H9 (cell line): Measurements from ENCODE around the gene OSTF1. TPM values are rescaled to one million over a fixed set of nuclear protein-coding genes. Genes with fewer than 3 reads are reported as not detected.

Experiments
- DNase-seq: peaks from one replicate; pipeline ENCODE4 v3.0.0-alpha.2; 2017
- H2AFZ ChIP-seq: one replicate; pipeline ENCODE4 v1.6.1; 2013; ENCODE audit warnings: mild to moderate bottlenecking, low read length, control low read depth, moderate library complexity
- H2AK5ac ChIP-seq: 2 replicates; pipeline ENCODE4 v1.6.1; 2013; ENCODE audit warnings: low read length, control low read depth, mixed read lengths; ENCODE audit not compliant: insufficient read length
- H2BK120ac ChIP-seq: one replicate; pipeline ENCODE4 v1.6.1; 2013; ENCODE audit warnings: low read depth, mild to moderate bottlenecking, low read length, control low read depth, inconsistent platforms; ENCODE audit not compliant: poor library complexity, severe bottlenecking
- H2BK12ac ChIP-seq: 2 replicates; pipeline ENCODE4 v1.6.1; 2013; ENCODE audit warnings: low read length, control low read depth, mixed read lengths, low read depth; ENCODE audit not compliant: insufficient read length
- H2BK15ac ChIP-seq: 2 replicates; pipeline ENCODE4 v1.6.1; 2013; ENCODE audit warnings: low read depth, low read length, control low read depth
- H2BK20ac ChIP-seq: one replicate; pipeline ENCODE4 v1.6.1; 2013; ENCODE audit warnings: low read depth, mild to moderate bottlenecking, low read length, control low read depth, inconsistent platforms; ENCODE audit not compliant: poor library complexity, severe bottlenecking
- H2BK5ac ChIP-seq: 2 replicates; pipeline ENCODE4 v1.6.1; 2013; ENCODE audit warnings: low read length, control low read depth, mixed read lengths; ENCODE audit not compliant: insufficient read length
- H3K14ac ChIP-seq: 2 replicates; pipeline ENCODE4 v1.6.1; 2013; ENCODE audit warnings: low read length, control low read depth; ENCODE audit not compliant: insufficient read depth
- H3K18ac ChIP-seq: 2 replicates; pipeline ENCODE4 v1.6.1; 2013; ENCODE audit warnings: low read depth, mild to moderate bottlenecking, mixed read lengths, low read length, control low read depth; ENCODE audit not compliant: insufficient read length
- H3K23ac ChIP-seq: 2 replicates; pipeline ENCODE4 v1.6.1; 2013; ENCODE audit warnings: low read length, control low read depth, mixed read lengths, low read depth; ENCODE audit not compliant: insufficient read length
- H3K23me2 ChIP-seq: 2 replicates; pipeline ENCODE4 v1.6.1; 2013; ENCODE audit warnings: low read depth, mild to moderate bottlenecking, mixed read lengths, low read length, control low read depth; ENCODE audit not compliant: insufficient read length, poor library complexity, severe bottlenecking
- H3K27ac ChIP-seq: 2 replicates; pipeline ENCODE4 v1.5.1; 2013; ENCODE audit warnings: low read length, control low read depth, mixed read lengths, low read depth; ENCODE audit not compliant: insufficient read length
- H3K27me3 ChIP-seq: 2 replicates; pipeline ENCODE4 v1.6.1; 2013; ENCODE audit warnings: low read length, control low read depth, inconsistent platforms; ENCODE audit not compliant: insufficient read depth
- H3K4ac ChIP-seq: 2 replicates; pipeline ENCODE4 v1.6.1; 2013; ENCODE audit warnings: low read depth, mild to moderate bottlenecking, control low read depth, inconsistent platforms, low read length, moderate library complexity
- H3K4me1 ChIP-seq: 2 replicates; pipeline ENCODE4 v1.6.1; 2013; ENCODE audit warnings: low read length, control low read depth, inconsistent platforms; ENCODE audit not compliant: insufficient read depth
- H3K4me2 ChIP-seq: 2 replicates; pipeline ENCODE4 v1.6.1; 2013; ENCODE audit warnings: low read length, control low read depth, mixed read lengths; ENCODE audit not compliant: insufficient read length, insufficient read depth
- H3K56ac ChIP-seq: 2 replicates; pipeline ENCODE4 v1.6.1; 2013; ENCODE audit warnings: low read depth, mild to moderate bottlenecking, mixed read lengths, low read length, control low read depth; ENCODE audit not compliant: insufficient read length
- H3K79me1 ChIP-seq: 2 replicates; pipeline ENCODE4 v1.6.1; 2013; ENCODE audit warnings: low read depth, mild to moderate bottlenecking, moderate library complexity, low read length, control low read depth, inconsistent platforms; ENCODE audit not compliant: insufficient read depth, poor library complexity, severe bottlenecking
- H3K79me2 ChIP-seq: 2 replicates; pipeline ENCODE4 v1.6.1; 2013; ENCODE audit warnings: low read length, control low read depth, inconsistent platforms; ENCODE audit not compliant: insufficient read depth
- H3K9ac ChIP-seq: 2 replicates; pipeline ENCODE4 v1.6.1; 2013; ENCODE audit warnings: low read length, control low read depth, mixed read lengths; ENCODE audit not compliant: insufficient read length; ENCODE audit errors: extremely low read depth
- H3K9me3 ChIP-seq: one replicate; pipeline ENCODE4 v1.6.1; 2013; ENCODE audit warnings: low read depth, low read length, inconsistent platforms; ENCODE audit not compliant: control insufficient read depth
- H3T11ph ChIP-seq: one replicate; pipeline ENCODE4 v1.6.1; 2013; ENCODE audit warnings: mild to moderate bottlenecking, low read length, control low read depth, inconsistent platforms
- H4K20me1 ChIP-seq: one replicate; pipeline ENCODE4 v1.6.1; 2013; ENCODE audit not compliant: control insufficient read depth, insufficient read length, insufficient read depth
- H4K5ac ChIP-seq: 2 replicates; pipeline ENCODE4 v1.6.1; 2013; ENCODE audit warnings: low read depth, mild to moderate bottlenecking, mixed read lengths, low read length, control low read depth; ENCODE audit not compliant: insufficient read length
- H4K8ac ChIP-seq: replicated peaks from 2 replicates; pipeline ENCODE4 v1.6.1; 2013; ENCODE audit warnings: low read length, control low read depth, mixed read lengths, low read depth; ENCODE audit not compliant: insufficient read length
- H4K91ac ChIP-seq: 2 replicates; pipeline ENCODE4 v1.6.1; 2013; ENCODE audit warnings: low read depth, mild to moderate bottlenecking, moderate library complexity, mixed read lengths, low read length, control low read depth; ENCODE audit not compliant: insufficient read length
- H3K27ac Mint-ChIP-seq, 3 experiments: 2 replicates in 2 of 3; 3 replicates in 1 of 3; pipeline ENCODE4 v1.8.0; 2020 to 2021; ENCODE audit warnings: mixed read lengths in 3 of 3, mild to moderate bottlenecking in 1 of 3, moderate library complexity in 1 of 3
- H3K27me3 Mint-ChIP-seq: 2 replicates; pipeline ENCODE4 v1.8.0; 2021; ENCODE audit warnings: low read depth, mild to moderate bottlenecking, moderate library complexity, mixed read lengths
- H3K36me3 Mint-ChIP-seq, 3 experiments: 2 replicates in 2 of 3; 3 replicates in 1 of 3; pipeline ENCODE4 v1.8.0; 2020 to 2021; ENCODE audit warnings: low read depth in 3 of 3, mixed read lengths in 3 of 3; ENCODE audit not compliant: insufficient read depth in 1 of 3
- H3K4me1 Mint-ChIP-seq, 2 experiments: 2 replicates each; pipeline ENCODE4 v1.8.0; 2020; ENCODE audit warnings: mixed read lengths in 2 of 2
- H3K4me3 Mint-ChIP-seq, 2 experiments: 2 replicates in 1 of 2; 3 replicates in 1 of 2; pipeline ENCODE4 v1.8.0; 2020 to 2021; ENCODE audit warnings: mild to moderate bottlenecking in 2 of 2, mixed read lengths in 2 of 2, moderate library complexity in 1 of 2
- H3K9me3 Mint-ChIP-seq, 2 experiments: 2 replicates in 1 of 2; 3 replicates in 1 of 2; pipeline ENCODE4 v1.8.0; 2020; ENCODE audit warnings: mild to moderate bottlenecking in 2 of 2, mixed read lengths in 2 of 2, moderate library complexity in 1 of 2
- CTCF ChIP-seq: fragments of 200-600 bp; sonication (generic); conservative IDR thresholded peaks from 3 replicates; pipeline ENCODE4 v1.8.0; 2021; ENCODE audit warnings: antibody characterized with exemption, mild to moderate bottlenecking
- WGBS: extraction: QIAGEN DNeasy Blood & Tissue Kit; methylation state at CpG from one replicate; pipeline ENCODE4 v1.1.7; 2013; ENCODE audit warnings: missing lambda C conversion rate, low lambda C conversion rate, mixed read lengths; ENCODE audit not compliant: insufficient read length; ENCODE audit errors: extremely low coverage; 5-methylcytosine and 5-hydroxymethylcytosine counted together
- total RNA-seq: library from RNA; stranded (reverse); gene quantifications from 2 replicates; pipeline ENCODE4 v1.2.1, GENCODE V29; 2021

OSTF1 gene
- total RNA-seq, 1 experiment from 2014 or later, result 16.1 TPM

- TF ChIP-seq CTCF, result no peak
- H3K79me1 ChIP-seq, result no peaks in the 10 kb centered on the region
- no peak overlapping the region for H2BK12ac ChIP-seq
- H3K79me2 ChIP-seq, result no peaks in the 10 kb centered on the region
- H3K23me2 ChIP-seq, result no peaks in the 10 kb centered on the region
- no peak overlapping the region for H3K4me3 Mint-ChIP-seq
- H3K18ac ChIP-seq, result no peak overlapping the region
- no peak overlapping the region for H3K23ac ChIP-seq
- H3K4me1 ChIP-seq, result no peaks in the 10 kb centered on the region; the same call in 1 of the 2 replicates
- H3K9me3 ChIP-seq, result no peaks in the 10 kb centered on the region
- no peak overlapping the region for H4K5ac ChIP-seq
- peaks cover 13 to 16% of the 10 kb centered on the region in 2 experiments for H3K4me1 Mint-ChIP-seq
- H3T11ph ChIP-seq, result no peak overlapping the region
- no peak for DNase-seq
- H4K8ac ChIP-seq, result no peak overlapping the region
- no peaks in the 10 kb centered on the region for H4K20me1 ChIP-seq
- H3K36me3 Mint-ChIP-seq, result 0 out of 7 replicates have a peak, but pooled peaks cover 0 to 3% (median 0%) of the 10 kb centered on the region in 3 experiments
- no peak overlapping the region for H3K4ac ChIP-seq
- no peaks in the 10 kb centered on the region for H3K9me3 Mint-ChIP-seq
- H2BK15ac ChIP-seq, result no peak overlapping the region
- no peak overlapping the region for H3K27ac Mint-ChIP-seq
- no CpG with 5 or more reads among the region's 5 CpGs for WGBS
- no peak overlapping the region for H3K27ac ChIP-seq
- no peaks in the 10 kb centered on the region for H3K27me3 ChIP-seq
- H3K4me2 ChIP-seq, result no peak overlapping the region
- H2BK120ac ChIP-seq, result no peak overlapping the region
- no peak overlapping the region for H3K9ac ChIP-seq
- no peak overlapping the region for H2BK5ac ChIP-seq
- H2AFZ ChIP-seq, result no peak overlapping the region
- no peaks in the 10 kb centered on the region for H3K27me3 Mint-ChIP-seq
- H2BK20ac ChIP-seq, result no peak overlapping the region
- no peak overlapping the region for H3K56ac ChIP-seq
- H4K91ac ChIP-seq, result no peak overlapping the region
- H2AK5ac ChIP-seq, result no peak overlapping the region
- H3K14ac ChIP-seq, result no peak overlapping the region
These were observed 41.9 kb downstream of the OSTF1 start for GRCh38 chr9:75130172-75130571.
